Liver (tissue), 9 donors: ENCODE measurements around the gene SUCNR1. TPM values are rescaled to one million over a fixed set of nuclear protein-coding genes. Genes with fewer than 3 reads are reported as not detected.
A peak's percentile ranks its signal among the peaks of the same experiment; 100 is the strongest.
"Not testable (repeated sequence)": the region's sequence is repeated elsewhere in the genome, so short reads cannot be mapped to it uniquely, and the experiment has no call there.

Experiments
- DNase-seq: peaks from one replicate; pipeline ENCODE4 v3.0.0-alpha.2; 2017; ENCODE audit warnings: low spot score
- H3K27ac ChIP-seq, 2 donors: one replicate each; pipeline ENCODE4 v1.7.0; 2013; ENCODE audit warnings: inconsistent platforms in 2 of 2, low read length in 2 of 2, control low read depth in 1 of 2, low read depth in 1 of 2, mild to moderate bottlenecking in 1 of 2
- H3K27me3 ChIP-seq, 4 donors: one replicate each; pipeline versions ENCODE4 v1.6.1 to v1.7.0; 2013; ENCODE audit warnings: low read length in 3 of 4, inconsistent platforms in 1 of 4, mild to moderate bottlenecking in 1 of 4, moderate library complexity in 1 of 4; ENCODE audit not compliant: control insufficient read depth in 4 of 4, insufficient read depth in 4 of 4
- H3K36me3 ChIP-seq, 4 donors: one replicate each; pipeline versions ENCODE4 v1.6.1 to v1.7.0; 2013; ENCODE audit warnings: low read length in 3 of 4, mild to moderate bottlenecking in 3 of 4, low read depth in 1 of 4, moderate library complexity in 1 of 4; ENCODE audit not compliant: control insufficient read depth in 4 of 4, insufficient read depth in 3 of 4
- H3K4me1 ChIP-seq, 4 donors: one replicate each; pipeline versions ENCODE4 v1.6.1 to v1.7.0; 2013; ENCODE audit warnings: low read length in 3 of 4, mild to moderate bottlenecking in 3 of 4, moderate library complexity in 1 of 4; ENCODE audit not compliant: control insufficient read depth in 4 of 4, insufficient read depth in 4 of 4
- H3K4me3 ChIP-seq, 3 donors: one replicate each; pipeline versions ENCODE4 v1.6.1 to v1.7.0; 2013; ENCODE audit warnings: low read length in 3 of 3, control low read depth in 1 of 3, low read depth in 1 of 3, mild to moderate bottlenecking in 1 of 3
- H3K9ac ChIP-seq, 2 donors: one replicate each; pipeline ENCODE4 v1.7.0; 2013; ENCODE audit warnings: low read length in 2 of 2, mild to moderate bottlenecking in 2 of 2, moderate library complexity in 2 of 2, control low read depth in 1 of 2, low read depth in 1 of 2
- H3K9me3 ChIP-seq, 4 donors: one replicate each; pipeline versions ENCODE4 v1.6.1 to v1.7.0; 2013; ENCODE audit warnings: low read length in 3 of 4; ENCODE audit not compliant: control insufficient read depth in 4 of 4
- EGR1 ChIP-seq, 2 donors: IDR thresholded peaks; 2 replicates each; pipeline ENCODE4 v1.6.1; 2016 to 2018; ENCODE audit warnings: antibody characterized with exemption in 2 of 2, low read depth in 2 of 2
- FOXA1 ChIP-seq: IDR thresholded peaks from 2 replicates; pipeline ENCODE4 v1.6.1; 2016; ENCODE audit warnings: antibody characterized with exemption
- FOXA2 ChIP-seq: IDR thresholded peaks from 2 replicates; pipeline ENCODE4 v1.6.1; 2016; ENCODE audit warnings: antibody characterized with exemption
- GABPA ChIP-seq, 2 donors: IDR thresholded peaks in 1 of 2; conservative IDR thresholded peaks in 1 of 2; 2 replicates each; pipeline ENCODE4 v1.6.1; 2016; ENCODE audit warnings: antibody characterized with exemption in 2 of 2, mild to moderate bottlenecking in 1 of 2, moderate library complexity in 1 of 2
- HNF4A ChIP-seq, 2 donors: conservative IDR thresholded peaks; 2 replicates each; pipeline ENCODE4 v1.6.1; 2016; ENCODE audit warnings: antibody characterized with exemption in 2 of 2, mild to moderate bottlenecking in 2 of 2
- HNF4G ChIP-seq: IDR thresholded peaks from 2 replicates; pipeline ENCODE4 v1.6.1; 2016; ENCODE audit warnings: antibody characterized with exemption
- JUND ChIP-seq, 2 donors: IDR thresholded peaks; 2 replicates each; pipeline ENCODE4 v1.6.1; 2016; ENCODE audit warnings: antibody characterized with exemption in 2 of 2
- NR2F2 ChIP-seq: IDR thresholded peaks from 2 replicates; pipeline ENCODE4 v1.6.1; 2016; ENCODE audit warnings: antibody characterized with exemption
- RAD21 ChIP-seq, 2 donors: IDR thresholded peaks; 2 replicates each; pipeline ENCODE4 v1.6.1; 2016; ENCODE audit warnings: antibody characterized with exemption in 2 of 2, mild to moderate bottlenecking in 2 of 2
- RXRA ChIP-seq, 2 donors: IDR thresholded peaks; 2 replicates each; pipeline ENCODE4 v1.6.1; 2017 to 2018; ENCODE audit warnings: antibody characterized with exemption in 2 of 2, mild to moderate bottlenecking in 1 of 2
- SP1 ChIP-seq: IDR thresholded peaks from 2 replicates; pipeline ENCODE4 v1.6.1; 2018; ENCODE audit warnings: antibody characterized with exemption, mild to moderate bottlenecking
- TAF1 ChIP-seq: conservative IDR thresholded peaks from 2 replicates; pipeline ENCODE4 v1.6.1; 2016; ENCODE audit warnings: antibody characterized with exemption, mild to moderate bottlenecking
- YY1 ChIP-seq: IDR thresholded peaks from 2 replicates; pipeline ENCODE4 v1.6.1; 2016; ENCODE audit warnings: antibody characterized with exemption, mild to moderate bottlenecking
- WGBS: extraction: QIAGEN DNeasy Blood & Tissue Kit; methylation state at CpG from one replicate; pipeline ENCODE4 v1.1.7; 2013; 5-methylcytosine and 5-hydroxymethylcytosine counted together
- polyA plus RNA-seq, 2 donors: library from polyadenylated mRNA; stranded (reverse) in 1 of 2; unstranded in 1 of 2; fragments of 200-250 nt in 1 of 2; fragments of >200 nt in 1 of 2; fragmentation: Nextera tagmentation in 1 of 2; extraction: Ambion mirVana in 1 of 2; gene quantifications; one replicate each; pipeline versions ENCODE4 v1.2.1 to v1.2.3, GENCODE V29; 2013 to 2015
- total RNA-seq, 2 donors: library from RNA; depleted of rRNA; stranded (reverse); fragments of >200 nt; gene quantifications; one replicate each; pipeline ENCODE4 v1.2.3, GENCODE V29; 2014
- TF ChIP-seq, protein P1 (sequence below): IDR thresholded peaks from 2 replicates; pipeline ENCODE4 v1.6.1; 2016; ENCODE audit warnings: antibody characterized with exemption
- TF ChIP-seq, protein P2 (sequence below): IDR thresholded peaks from 2 replicates; pipeline ENCODE4 v1.6.1; 2016; ENCODE audit warnings: antibody characterized with exemption
- TF ChIP-seq, protein P3 (sequence below): fragments of 150-350 bp; IDR thresholded peaks from 2 replicates; pipeline ENCODE4 v1.5.1; 2017; ENCODE audit warnings: improper control_type of control experiment, low read depth, low read length; ENCODE audit not compliant: missing input control
- TF ChIP-seq, protein P4 (sequence below): IDR thresholded peaks from 2 replicates; pipeline ENCODE4 v1.6.1; 2016; ENCODE audit warnings: antibody characterized with exemption, mild to moderate bottlenecking
- donor health status: healthy.
- donor health status: healthy.
- donor health status: healthy.
- donor health status: healthy.
- donor health status: healthy.

The SUCNR1 gene
- total and polyA plus RNA-seq, 4 donors, result 1.3 to 7.1 (median 3.5) TPM

DNA sequence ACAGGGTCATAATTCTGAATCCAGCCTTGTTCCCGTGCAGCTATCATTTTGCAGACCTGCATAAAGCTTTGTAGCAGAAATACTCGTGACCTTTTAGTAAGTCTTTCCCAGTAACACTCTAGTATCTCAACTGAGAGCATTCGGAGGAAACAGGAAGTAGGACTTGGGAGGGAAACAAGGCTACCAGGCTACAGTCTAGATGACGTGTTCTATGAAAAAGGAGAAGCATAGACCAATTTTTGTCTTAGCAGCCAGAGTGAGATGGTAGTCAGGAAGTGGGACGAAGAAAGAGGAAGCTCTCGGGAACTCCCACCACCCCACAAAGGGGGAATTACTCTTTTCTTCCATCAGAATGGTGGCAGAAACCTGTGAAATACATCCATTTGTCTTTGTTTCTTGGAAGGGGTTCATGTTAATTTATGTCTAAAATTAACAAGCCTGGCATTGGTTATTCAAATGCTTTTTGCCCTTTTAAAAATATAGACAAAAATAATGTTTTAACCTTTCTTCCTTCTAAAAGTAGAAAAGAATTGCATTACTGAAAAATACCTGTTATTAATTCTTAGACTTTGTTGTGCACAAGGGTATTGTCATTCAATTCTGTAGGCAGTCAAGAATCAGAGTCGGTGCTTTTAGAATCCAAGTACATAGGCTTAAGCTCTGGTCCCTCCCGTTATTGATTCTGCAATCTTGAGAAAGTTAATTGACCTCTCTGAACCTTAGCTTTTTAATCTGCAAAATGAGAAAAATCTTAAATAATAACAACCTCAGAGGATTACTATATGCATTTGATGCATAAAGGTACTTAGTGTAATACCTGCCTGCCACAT is 1.6 kb upstream of the SUCNR1 start:
- Histone ChIP-seq H3K4me1 (peaks cover 0 to 5% (median 1%) of the 10 kb centered on the region in 4 donors), H3K9me3 (no peaks in the 10 kb centered on the region), H3K27ac (no peak overlapping the region), H3K27me3 (no peaks in the 10 kb centered on the region), H3K4me3 (no peak overlapping the region), H3K36me3 (no peaks in the 10 kb centered on the region), H3K9ac (no peak overlapping the region)
- 72% methylated on average over 8 of the region's 8 CpGs for WGBS
- no peak for TF ChIP-seq FOXA1
- TF ChIP-seq GABPA (IDR thresholded peaks at IDR 0.05 in 1 of 2, conservative IDR thresholded peaks at IDR 0.05 in 1 of 2), result peak; percentile 12 to 23
- no peak for DNase-seq

DNA sequence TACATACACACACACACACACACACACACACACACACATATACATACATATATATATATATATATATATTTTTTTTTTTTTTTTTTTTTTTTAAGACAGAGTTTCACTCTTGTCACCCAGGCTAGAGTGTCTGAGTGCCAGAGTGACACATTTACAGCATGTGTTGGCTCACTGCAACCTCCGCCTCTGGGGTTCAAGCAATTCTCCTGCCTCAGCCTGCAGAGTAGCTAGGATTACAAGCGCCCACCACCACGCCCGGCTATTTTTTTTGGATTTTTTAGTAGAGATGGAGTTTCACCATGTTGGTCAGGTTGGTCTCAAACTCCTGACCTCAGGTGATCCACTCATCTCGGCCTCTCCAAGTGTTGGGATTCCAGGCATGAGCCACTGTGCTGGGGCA is 636 bp downstream of the SUCNR1 start:
- H3K9me3 ChIP-seq, H3K27ac ChIP-seq, H3K27me3 ChIP-seq, H3K9ac ChIP-seq, H3K4me1 ChIP-seq, H3K36me3 ChIP-seq, DNase-seq, H3K4me3 ChIP-seq: not testable (repeated sequence)
- WGBS, result 89% methylated on average over 5 of the region's 5 CpGs

DNA sequence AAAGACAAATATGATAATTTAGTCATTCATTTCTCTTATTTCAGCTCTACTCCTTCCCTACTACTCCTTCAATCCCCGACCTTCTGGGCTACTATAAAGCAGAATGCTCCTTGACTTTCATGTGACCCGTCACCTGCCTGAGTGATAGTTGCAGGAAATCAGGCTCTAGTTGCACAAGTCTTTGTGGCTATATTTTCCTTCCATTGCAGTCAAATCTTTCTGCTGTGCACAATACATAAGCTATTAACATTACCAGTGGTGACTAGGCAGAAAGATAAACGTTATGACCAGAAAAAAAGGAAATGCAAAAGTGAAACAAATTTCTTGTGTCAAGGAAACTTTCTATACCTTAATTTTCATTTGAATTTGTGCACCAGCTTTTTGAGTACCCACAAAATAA is 2.3 kb downstream of the SUCNR1 start:
- H3K9me3 ChIP-seq, result no peaks in the 10 kb centered on the region
- H3K27ac ChIP-seq, result no peak overlapping the region
- H3K36me3 ChIP-seq, result no peaks in the 10 kb centered on the region
- no peak for DNase-seq
- 54% methylated on average over 3 of the region's 3 CpGs for WGBS
- H3K4me1 ChIP-seq, result peaks cover 0 to 2% (median 0%) of the 10 kb centered on the region in 4 donors
- no peak overlapping the region for H3K4me3 ChIP-seq
- H3K27me3 ChIP-seq, result no peaks in the 10 kb centered on the region
- H3K9ac ChIP-seq, result no peak overlapping the region
- TF ChIP-seq, protein P1, sequence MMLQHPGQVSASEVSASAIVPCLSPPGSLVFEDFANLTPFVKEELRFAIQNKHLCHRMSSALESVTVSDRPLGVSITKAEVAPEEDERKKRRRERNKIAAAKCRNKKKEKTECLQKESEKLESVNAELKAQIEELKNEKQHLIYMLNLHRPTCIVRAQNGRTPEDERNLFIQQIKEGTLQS, result no peak
- TF ChIP-seq HNF4G, result no peak
- TF ChIP-seq JUND (IDR thresholded peaks at IDR 0.05), result no peak
- no peak for TF ChIP-seq FOXA1
- TF ChIP-seq YY1, result no peak
- no peak for TF ChIP-seq FOXA2
- TF ChIP-seq, protein P2, sequence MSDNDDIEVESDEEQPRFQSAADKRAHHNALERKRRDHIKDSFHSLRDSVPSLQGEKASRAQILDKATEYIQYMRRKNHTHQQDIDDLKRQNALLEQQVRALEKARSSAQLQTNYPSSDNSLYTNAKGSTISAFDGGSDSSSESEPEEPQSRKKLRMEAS, result no peak
- no peak for TF ChIP-seq EGR1 (IDR thresholded peaks at IDR 0.05; ENCODE audit: low read depth in 2 of 2)
- TF ChIP-seq, protein P3, sequence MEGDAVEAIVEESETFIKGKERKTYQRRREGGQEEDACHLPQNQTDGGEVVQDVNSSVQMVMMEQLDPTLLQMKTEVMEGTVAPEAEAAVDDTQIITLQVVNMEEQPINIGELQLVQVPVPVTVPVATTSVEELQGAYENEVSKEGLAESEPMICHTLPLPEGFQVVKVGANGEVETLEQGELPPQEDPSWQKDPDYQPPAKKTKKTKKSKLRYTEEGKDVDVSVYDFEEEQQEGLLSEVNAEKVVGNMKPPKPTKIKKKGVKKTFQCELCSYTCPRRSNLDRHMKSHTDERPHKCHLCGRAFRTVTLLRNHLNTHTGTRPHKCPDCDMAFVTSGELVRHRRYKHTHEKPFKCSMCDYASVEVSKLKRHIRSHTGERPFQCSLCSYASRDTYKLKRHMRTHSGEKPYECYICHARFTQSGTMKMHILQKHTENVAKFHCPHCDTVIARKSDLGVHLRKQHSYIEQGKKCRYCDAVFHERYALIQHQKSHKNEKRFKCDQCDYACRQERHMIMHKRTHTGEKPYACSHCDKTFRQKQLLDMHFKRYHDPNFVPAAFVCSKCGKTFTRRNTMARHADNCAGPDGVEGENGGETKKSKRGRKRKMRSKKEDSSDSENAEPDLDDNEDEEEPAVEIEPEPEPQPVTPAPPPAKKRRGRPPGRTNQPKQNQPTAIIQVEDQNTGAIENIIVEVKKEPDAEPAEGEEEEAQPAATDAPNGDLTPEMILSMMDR, result no peak
- TF ChIP-seq, protein P4, sequence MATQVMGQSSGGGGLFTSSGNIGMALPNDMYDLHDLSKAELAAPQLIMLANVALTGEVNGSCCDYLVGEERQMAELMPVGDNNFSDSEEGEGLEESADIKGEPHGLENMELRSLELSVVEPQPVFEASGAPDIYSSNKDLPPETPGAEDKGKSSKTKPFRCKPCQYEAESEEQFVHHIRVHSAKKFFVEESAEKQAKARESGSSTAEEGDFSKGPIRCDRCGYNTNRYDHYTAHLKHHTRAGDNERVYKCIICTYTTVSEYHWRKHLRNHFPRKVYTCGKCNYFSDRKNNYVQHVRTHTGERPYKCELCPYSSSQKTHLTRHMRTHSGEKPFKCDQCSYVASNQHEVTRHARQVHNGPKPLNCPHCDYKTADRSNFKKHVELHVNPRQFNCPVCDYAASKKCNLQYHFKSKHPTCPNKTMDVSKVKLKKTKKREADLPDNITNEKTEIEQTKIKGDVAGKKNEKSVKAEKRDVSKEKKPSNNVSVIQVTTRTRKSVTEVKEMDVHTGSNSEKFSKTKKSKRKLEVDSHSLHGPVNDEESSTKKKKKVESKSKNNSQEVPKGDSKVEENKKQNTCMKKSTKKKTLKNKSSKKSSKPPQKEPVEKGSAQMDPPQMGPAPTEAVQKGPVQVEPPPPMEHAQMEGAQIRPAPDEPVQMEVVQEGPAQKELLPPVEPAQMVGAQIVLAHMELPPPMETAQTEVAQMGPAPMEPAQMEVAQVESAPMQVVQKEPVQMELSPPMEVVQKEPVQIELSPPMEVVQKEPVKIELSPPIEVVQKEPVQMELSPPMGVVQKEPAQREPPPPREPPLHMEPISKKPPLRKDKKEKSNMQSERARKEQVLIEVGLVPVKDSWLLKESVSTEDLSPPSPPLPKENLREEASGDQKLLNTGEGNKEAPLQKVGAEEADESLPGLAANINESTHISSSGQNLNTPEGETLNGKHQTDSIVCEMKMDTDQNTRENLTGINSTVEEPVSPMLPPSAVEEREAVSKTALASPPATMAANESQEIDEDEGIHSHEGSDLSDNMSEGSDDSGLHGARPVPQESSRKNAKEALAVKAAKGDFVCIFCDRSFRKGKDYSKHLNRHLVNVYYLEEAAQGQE, result no peak
- no peak for TF ChIP-seq RXRA (IDR thresholded peaks at IDR 0.05)
- TF ChIP-seq SP1, result no peak
- TF ChIP-seq TAF1, result no peak
- no peak for TF ChIP-seq RAD21 (IDR thresholded peaks at IDR 0.05)
- no peak for TF ChIP-seq NR2F2
- no peak for TF ChIP-seq GABPA (IDR thresholded peaks at IDR 0.05 in 1 of 2, conservative IDR thresholded peaks at IDR 0.05 in 1 of 2)
- TF ChIP-seq HNF4A (conservative IDR thresholded peaks at IDR 0.05), result no peak
